Measurements from ENCODE around the gene FKBP11.

GRCh38 chr12:48970702-48971334, 45.5 kb upstream of the FKBP11 start:
- TF ChIP-seq POLR2AphosphoS5 (IDR thresholded peaks at IDR 0.05) (no peak), CTCF (IDR thresholded peaks at IDR 0.05) (no peak), POLR2A (IDR thresholded peaks at IDR 0.05) (no peak)
